ENCODE measurements around the gene SBDS. TPM values are rescaled to one million over a fixed set of nuclear protein-coding genes. Genes with fewer than 3 reads are reported as not detected.

SBDS gene
- total RNA-seq, 6 donors from 2014 or later, result 34.6 to 172 (median 113) TPM

GRCh38 chr7:66964411-66964810, 31.0 kb downstream of the SBDS start:
- Histone ChIP-seq H3K4me3 (no peak overlapping the region), H3K4me1 (no peaks in the 10 kb centered on the region), H3K9me3 (no peaks in the 10 kb centered on the region), H3K27ac (no peak overlapping the region), H3K27me3 (no peaks in the 10 kb centered on the region), H3K36me3 (peaks cover 0 to 7% (median 3%) of the 10 kb centered on the region in 4 donors)
- WGBS, 2 donors, result 38% methylated on average over 4 of the region's 4 CpGs
- DNase-seq (no peak), ATAC-seq (ENCODE audit: low FRiP score in 2 of 2) (no peak)
- TF ChIP-seq POLR2AphosphoS5 (IDR thresholded peaks at IDR 0.05), result no peak

GRCh38 chr7:66961096-66961495, 34.3 kb downstream of the SBDS start:
- Histone ChIP-seq H3K36me3 (peaks cover 6 to 41% (median 18%) of the 10 kb centered on the region in 4 donors), H3K4me1 (no peaks in the 10 kb centered on the region), H3K27me3 (no peaks in the 10 kb centered on the region), H3K4me3 (no peak overlapping the region), H3K27ac (no peak overlapping the region), H3K9me3 (no peaks in the 10 kb centered on the region)
- ATAC-seq (ENCODE audit: low FRiP score in 2 of 2) (no peak), DNase-seq (no peak)
- TF ChIP-seq EP300 (IDR thresholded peaks at IDR 0.05) (no peak), POLR2AphosphoS5 (IDR thresholded peaks at IDR 0.05) (no peak), CTCF (IDR thresholded peaks at IDR 0.05) (no peak), POLR2A (IDR thresholded peaks at IDR 0.05) (no peak)
- 96 to 99% methylated on average over 5 of the region's 5 CpGs for WGBS, 2 donors

DNA sequence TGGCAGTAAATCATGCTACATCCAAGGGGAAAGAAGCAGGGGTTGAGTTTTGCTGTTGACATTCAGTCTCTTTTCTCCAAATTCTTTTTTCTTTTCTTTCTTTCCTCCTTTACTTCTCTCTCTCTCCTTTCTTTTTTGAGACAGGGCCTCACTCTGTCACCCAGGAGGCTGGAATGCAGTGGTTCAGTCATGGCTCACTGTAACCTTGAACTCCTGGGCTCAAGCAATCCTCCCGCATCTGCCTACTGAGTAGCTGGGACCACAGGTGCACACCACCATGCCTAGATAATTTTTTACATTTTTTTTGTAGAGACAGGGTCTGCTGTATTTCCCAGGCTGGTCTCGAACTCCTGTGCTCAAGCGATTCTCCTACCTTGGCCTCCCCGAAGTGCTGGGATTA, 35.2 kb downstream of the SBDS start:
- Histone ChIP-seq H3K27ac (no peak overlapping the region), H3K27me3 (no peaks in the 10 kb centered on the region), H3K9me3 (no peaks in the 10 kb centered on the region), H3K4me3 (no peak overlapping the region), H3K36me3 (peaks cover 12 to 50% (median 26%) of the 10 kb centered on the region in 4 donors), H3K4me1 (no peaks in the 10 kb centered on the region)
- no peak for TF ChIP-seq POLR2A (IDR thresholded peaks at IDR 0.05)
- 96 to 100% methylated on average over 4 of the region's 4 CpGs for WGBS, 2 donors
- DNase-seq (no peak), ATAC-seq (ENCODE audit: low FRiP score in 2 of 2) (no peak)

DNA sequence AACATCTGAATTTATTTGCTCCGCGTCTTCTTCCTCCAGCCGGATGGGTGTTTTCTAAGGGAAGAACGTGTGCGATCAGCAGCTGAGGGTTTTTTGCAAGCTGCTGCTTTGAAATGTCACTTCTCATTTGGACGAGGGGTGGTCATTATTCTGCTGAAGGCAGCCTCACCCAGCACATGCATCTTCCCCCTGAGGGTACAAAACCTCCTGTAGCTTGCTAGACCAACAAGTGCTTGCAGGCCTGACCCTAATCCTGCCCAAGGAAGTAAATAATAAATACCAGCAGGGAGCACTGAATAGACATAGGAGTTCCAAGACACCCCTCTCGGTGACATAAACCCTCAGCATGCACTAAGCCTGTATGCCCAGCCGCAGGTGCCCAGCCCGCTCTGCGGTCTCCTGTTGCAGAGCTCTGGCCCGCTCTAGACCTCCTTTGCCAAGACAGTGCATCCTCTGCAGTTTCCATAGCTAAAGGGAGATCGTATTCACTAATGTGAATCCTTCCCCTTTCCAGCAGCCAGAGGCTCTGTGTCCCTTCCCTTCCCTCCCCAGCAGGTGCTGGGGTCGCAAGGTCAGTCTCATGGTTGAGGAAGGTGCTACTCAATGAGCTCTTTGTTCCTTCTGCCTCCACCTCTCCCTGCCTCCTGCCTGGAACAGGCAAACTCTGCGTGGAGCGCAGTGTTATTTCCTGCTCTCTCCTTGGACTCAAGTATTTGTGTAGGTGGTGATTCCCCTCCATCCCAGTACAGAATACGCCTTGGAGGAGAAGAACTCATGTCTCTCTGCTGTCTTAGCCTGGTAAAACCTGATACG, 36.6 kb downstream of the SBDS start:
- DNase-seq (no peak), ATAC-seq (ENCODE audit: low FRiP score in 2 of 2) (no peak)
- Histone ChIP-seq H3K27ac (no peak overlapping the region), H3K9me3 (no peaks in the 10 kb centered on the region), H3K36me3 (peaks cover 14 to 62% (median 36%) of the 10 kb centered on the region in 4 donors), H3K4me1 (no peaks in the 10 kb centered on the region), H3K27me3 (no peaks in the 10 kb centered on the region), H3K4me3 (no peak overlapping the region)
- no peak for TF ChIP-seq EP300 (IDR thresholded peaks at IDR 0.05)
- no peak for TF ChIP-seq POLR2AphosphoS5 (IDR thresholded peaks at IDR 0.05)
- TF ChIP-seq POLR2A (IDR thresholded peaks at IDR 0.05), result no peak
- TF ChIP-seq CTCF (IDR thresholded peaks at IDR 0.05), result no peak
- 93% methylated on average over 15 to 17 of the region's 17 CpGs for WGBS, 2 donors

DNA sequence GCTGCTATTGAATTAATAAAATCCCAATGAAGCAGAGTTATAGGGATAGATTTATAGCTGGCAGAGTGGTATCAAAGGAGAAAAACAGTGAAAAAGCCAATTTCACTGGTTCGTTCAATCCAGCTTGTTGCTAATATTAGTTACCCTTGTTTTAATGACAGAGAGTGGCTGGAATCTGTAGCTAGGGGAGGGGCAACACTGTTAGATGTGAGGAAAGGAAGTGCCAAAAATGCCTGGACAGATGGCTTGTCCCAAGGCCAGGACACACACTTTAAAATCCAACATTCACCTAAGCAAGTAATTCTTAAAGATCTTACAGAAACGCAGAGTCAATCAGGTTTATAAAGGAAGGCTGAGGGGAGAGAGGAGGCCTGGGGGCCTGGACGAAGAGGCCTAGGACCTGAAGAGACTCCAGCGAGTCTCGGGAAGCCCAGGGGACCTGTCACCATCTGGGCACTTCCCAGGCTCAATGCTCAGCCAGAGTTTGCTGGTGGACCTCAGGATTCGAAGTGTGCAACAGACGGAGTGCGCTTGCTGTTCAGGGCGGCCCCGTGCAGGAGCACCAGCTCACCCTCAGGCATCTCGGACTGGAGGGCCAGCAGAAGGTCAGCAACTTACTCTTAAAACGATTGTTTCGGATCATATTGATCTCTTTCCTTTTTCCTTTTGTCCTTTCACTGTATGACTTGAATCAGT, 37.6 kb downstream of the SBDS start:
- 82 to 91% methylated on average over 13 of the region's 13 CpGs for WGBS, 2 donors
- ATAC-seq (ENCODE audit: low FRiP score in 2 of 2), result no peak

GRCh38 chr7:66953044-66953427, 42.4 kb downstream of the SBDS start:
- Histone ChIP-seq H3K27ac (no peak overlapping the region), H3K27me3 (no peaks in the 10 kb centered on the region), H3K36me3 (peaks cover 40 to 98% (median 78%) of the 10 kb centered on the region in 4 donors), H3K9me3 (no peaks in the 10 kb centered on the region), H3K4me1 (no peaks in the 10 kb centered on the region), H3K4me3 (no peak overlapping the region)
- no peak for ATAC-seq (ENCODE audit: low FRiP score in 2 of 2)
- no peak for DNase-seq
- 86 to 96% methylated on average over 5 of the region's 5 CpGs for whole genome bisulfite sequencing, 2 donors
- TF ChIP-seq POLR2AphosphoS5 (IDR thresholded peaks at IDR 0.05), result no peak
- no peak for TF ChIP-seq CTCF (IDR thresholded peaks at IDR 0.05)
- no peak for TF ChIP-seq EP300 (IDR thresholded peaks at IDR 0.05)
- no peak for TF ChIP-seq POLR2A (IDR thresholded peaks at IDR 0.05)

More for the DNA sequence above, 37.6 kb downstream of the SBDS start:
- no peak overlapping the region for H3K4me3 ChIP-seq
- H3K4me1 ChIP-seq, result no peaks in the 10 kb centered on the region
- peaks cover 14 to 72% (median 45%) of the 10 kb centered on the region in 4 donors for H3K36me3 ChIP-seq
- DNase-seq, result no peak
- no peaks in the 10 kb centered on the region for H3K9me3 ChIP-seq
- no peaks in the 10 kb centered on the region for H3K27me3 ChIP-seq
- TF ChIP-seq POLR2A (IDR thresholded peaks at IDR 0.05) (no peak), EP300 (IDR thresholded peaks at IDR 0.05) (no peak), POLR2AphosphoS5 (IDR thresholded peaks at IDR 0.05) (no peak)
- H3K27ac ChIP-seq, result no peak overlapping the region

Data from upper lobe of left lung (tissue), 6 donors.